Activated B cell treated with CpG ODN at 0.5 μM for 24 hours (primary cell): ENCODE results near the gene NUP85. TPM values are rescaled to one million over a fixed set of nuclear protein-coding genes. Genes with fewer than 3 reads are reported as not detected.

Experiments used
- ATAC-seq: fragments of 200-7000 bp; cut with Tn5 transposase; one replicate; pipeline ENCODE4 v1.10.0; 2021; ENCODE audit warnings: low read depth, mild to moderate bottlenecking, moderate library complexity
- CTCF ChIA-PET: fragments of 350-600 bp; sonication (Branson Sonifier 250); formaldehyde crosslinking; loops from one replicate; lab custom pipeline; 2021; ENCODE audit warnings: antibody characterized with exemption; lab: Charles Lee
- POLR2A ChIA-PET: fragments of 350-600 bp; sonication (Branson Sonifier 250); formaldehyde crosslinking; loops from one replicate; lab custom pipeline; 2021; ENCODE audit warnings: antibody characterized with exemption; lab: Charles Lee
- DNase-seq: peaks from one replicate; pipeline ENCODE4 v3.0.0; 2022
- H3K27ac Mint-ChIP-seq: one replicate; pipeline ENCODE4 v1.8.0; 2020; ENCODE audit warnings: mixed read lengths
- H3K27me3 Mint-ChIP-seq: one replicate; pipeline ENCODE4 v1.8.0; 2021; ENCODE audit warnings: mixed read lengths
- H3K36me3 Mint-ChIP-seq: one replicate; pipeline ENCODE4 v1.8.0; 2021; ENCODE audit warnings: low read depth, mixed read lengths
- H3K4me1 Mint-ChIP-seq: one replicate; pipeline ENCODE4 v1.8.0; 2021; ENCODE audit warnings: mixed read lengths
- H3K4me3 Mint-ChIP-seq: one replicate; pipeline ENCODE4 v1.8.0; 2020; ENCODE audit warnings: mild to moderate bottlenecking, mixed read lengths
- H3K9me3 Mint-ChIP-seq: one replicate; pipeline ENCODE4 v1.8.0; 2020; ENCODE audit warnings: mixed read lengths
- CTCF ChIP-seq: fragments of 200-600 bp; IDR thresholded peaks from one replicate; pipeline ENCODE4 v1.8.0; 2022; ENCODE audit warnings: antibody characterized with exemption, mild to moderate bottlenecking
- intact Hi-C: fragments of 100-400 bp; cut with micrococcal nuclease; formaldehyde crosslinking; loops from one replicate; pipeline ENCODE4 v1.15.1; 2024
- total RNA-seq: library from RNA; stranded (reverse); gene quantifications from 2 replicates; pipeline ENCODE4 v1.2.3, GENCODE V29; 2022

Gene NUP85
- total RNA-seq, 1 donor from 2014 or later, result 103 TPM

- ATAC-seq, result no peak
- POLR2A ChIA-PET, result no interaction called here
- intact Hi-C loops, result no loop called here
Measured at GRCh38 chr17:75228305-75228704, 22.8 kb downstream of the NUP85 start.

GRCh38 chr17:75228847-75229246, 23.4 kb downstream of the NUP85 start:
- POLR2A ChIA-PET, result interaction anchor here (0.6 kb wide), 1 partner anchor 220 kb away, joined by 3 read pairs; no protein-coding TSS in a partner anchor
- CTCF ChIA-PET, result no interaction called here
- intact Hi-C loops, result no loop called here
- no peak overlapping the region for H3K27ac Mint-ChIP-seq
- TF ChIP-seq CTCF, result no peak
- DNase-seq (no peak), ATAC-seq (no peak)
- H3K4me1 Mint-ChIP-seq, result no peaks in the 10 kb centered on the region
- no peaks in the 10 kb centered on the region for H3K27me3 Mint-ChIP-seq
- no peak overlapping the region for H3K4me3 Mint-ChIP-seq
- no peaks in the 10 kb centered on the region for H3K9me3 Mint-ChIP-seq
- peaks cover 84% of the 10 kb centered on the region for H3K36me3 Mint-ChIP-seq

More at GRCh38 chr17:75228305-75228704, 22.8 kb downstream of the NUP85 start:
- DNase-seq, result no peak
- Mint-ChIP-seq H3K4me3 (no peak overlapping the region), H3K27me3 (no peaks in the 10 kb centered on the region), H3K4me1 (no peaks in the 10 kb centered on the region), H3K27ac (no peak overlapping the region), H3K9me3 (no peaks in the 10 kb centered on the region), H3K36me3 (peaks cover 85% of the 10 kb centered on the region)
- TF ChIP-seq CTCF, result no peak
- CTCF ChIA-PET, result no interaction called here

GRCh38 chr17:75231071-75231470, 25.6 kb downstream of the NUP85 start:
- Mint-ChIP-seq H3K9me3 (no peaks in the 10 kb centered on the region), H3K27me3 (no peaks in the 10 kb centered on the region), H3K27ac (no peak overlapping the region), H3K4me3 (no peak overlapping the region), H3K36me3 (peaks cover 87% of the 10 kb centered on the region), H3K4me1 (no peaks in the 10 kb centered on the region)
- ATAC-seq, result no peak
- DNase-seq, result no peak
- CTCF ChIA-PET, result interaction anchor here (1.2 kb wide), 1 partner anchor 270 kb away, joined by 3 read pairs; no protein-coding TSS in a partner anchor
- TF ChIP-seq CTCF, result no peak
- intact Hi-C loops, result no loop called here
- POLR2A ChIA-PET, result interaction anchor here (0.5 to 1.5 kb wide), 3 partner anchors 20 to 200 kb away, joined by 4 to 8 read pairs (median 6); no protein-coding TSS in a partner anchor

- Mint-ChIP-seq H3K9me3 (no peaks in the 10 kb centered on the region), H3K27ac (no peak overlapping the region), H3K4me3 (no peak overlapping the region), H3K4me1 (no peaks in the 10 kb centered on the region), H3K27me3 (no peaks in the 10 kb centered on the region), H3K36me3 (peaks cover 88% of the 10 kb centered on the region)
- ATAC-seq, result no peak
- intact Hi-C loops, result loop anchor here (1.0 kb wide), 1 partner anchor 14 kb away; no protein-coding TSS in a partner anchor
- no peak for TF ChIP-seq CTCF
- DNase-seq, result no peak
- CTCF ChIA-PET, result no interaction called here
- POLR2A ChIA-PET, result interaction anchor here (0.5 to 0.7 kb wide), 2 partner anchors 87 to 105 kb away, joined by 3 to 8 read pairs; no protein-coding TSS in a partner anchor
Measured at GRCh38 chr17:75231741-75232464, 26.4 kb downstream of the NUP85 start.

GRCh38 chr17:75232786-75233185, 27.3 kb downstream of the NUP85 start:
- no peak overlapping the region for H3K4me3 Mint-ChIP-seq
- H3K27ac Mint-ChIP-seq, result no peak overlapping the region
- intact Hi-C loops, result loop anchor here (1.0 kb wide), 1 partner anchor 14 kb away; no protein-coding TSS in a partner anchor
- DNase-seq (no peak), ATAC-seq (no peak)
- no peaks in the 10 kb centered on the region for H3K4me1 Mint-ChIP-seq
- POLR2A ChIA-PET, result interaction anchor here (0.7 kb wide), 1 partner anchor 106 kb away, joined by 3 read pairs; no protein-coding TSS in a partner anchor
- H3K9me3 Mint-ChIP-seq, result no peaks in the 10 kb centered on the region
- TF ChIP-seq CTCF, result no peak
- CTCF ChIA-PET, result no interaction called here
- peaks cover 93% of the 10 kb centered on the region for H3K36me3 Mint-ChIP-seq
- H3K27me3 Mint-ChIP-seq, result no peaks in the 10 kb centered on the region
